ENCODE measurements around the gene IRF3. TPM values are rescaled to one million over a fixed set of nuclear protein-coding genes. Genes with fewer than 3 reads are reported as not detected.
A peak's percentile ranks its signal among the peaks of the same experiment; 100 is the strongest.

IRF3 gene
- total RNA-seq, 1 experiment from 2014 or later: 205 TPM

- TF ChIP-seq, protein P1, sequence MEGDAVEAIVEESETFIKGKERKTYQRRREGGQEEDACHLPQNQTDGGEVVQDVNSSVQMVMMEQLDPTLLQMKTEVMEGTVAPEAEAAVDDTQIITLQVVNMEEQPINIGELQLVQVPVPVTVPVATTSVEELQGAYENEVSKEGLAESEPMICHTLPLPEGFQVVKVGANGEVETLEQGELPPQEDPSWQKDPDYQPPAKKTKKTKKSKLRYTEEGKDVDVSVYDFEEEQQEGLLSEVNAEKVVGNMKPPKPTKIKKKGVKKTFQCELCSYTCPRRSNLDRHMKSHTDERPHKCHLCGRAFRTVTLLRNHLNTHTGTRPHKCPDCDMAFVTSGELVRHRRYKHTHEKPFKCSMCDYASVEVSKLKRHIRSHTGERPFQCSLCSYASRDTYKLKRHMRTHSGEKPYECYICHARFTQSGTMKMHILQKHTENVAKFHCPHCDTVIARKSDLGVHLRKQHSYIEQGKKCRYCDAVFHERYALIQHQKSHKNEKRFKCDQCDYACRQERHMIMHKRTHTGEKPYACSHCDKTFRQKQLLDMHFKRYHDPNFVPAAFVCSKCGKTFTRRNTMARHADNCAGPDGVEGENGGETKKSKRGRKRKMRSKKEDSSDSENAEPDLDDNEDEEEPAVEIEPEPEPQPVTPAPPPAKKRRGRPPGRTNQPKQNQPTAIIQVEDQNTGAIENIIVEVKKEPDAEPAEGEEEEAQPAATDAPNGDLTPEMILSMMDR (conservative IDR thresholded peaks at IDR 0.05): no peak
- H3K27ac ChIP-seq (ENCODE audit: insufficient read length, low read depth, low read length): no peak overlapping the region
These were observed 52.3 kb downstream of the IRF3 start for GRCh38 chr19:49613374-49613773.

More at GRCh38 chr19:49613374-49613773, 52.3 kb downstream of the IRF3 start:
- peaks cover 2% of the 10 kb centered on the region for H3K23me2 ChIP-seq (ENCODE audit: insufficient read length, low read depth, low read length, poor library complexity, severe bottlenecking)
- no peak overlapping the region for H3K23ac ChIP-seq (ENCODE audit: insufficient read length, low read depth, low read length)
- H2BK15ac ChIP-seq (ENCODE audit: low read depth, low read length): no peak overlapping the region
- no peak overlapping the region for H2BK5ac ChIP-seq (ENCODE audit: insufficient read length, low read length)
- Mint-ChIP-seq H3K36me3 (ENCODE audit: insufficient read depth in 1 of 3, low read depth in 3 of 3) (peaks cover 47 to 82% (median 73%) of the 10 kb centered on the region in 3 experiments; a peak in 6 of 7 replicates), H3K27me3 (ENCODE audit: low read depth) (no peaks in the 10 kb centered on the region; the same call in 1 of the 2 replicates), H3K4me1 (peaks cover 0 to 2% of the 10 kb centered on the region in 2 experiments; a peak in 1 of 4 replicates), H3K4me3 (no peak overlapping the region), H3K27ac (peak overlapping the region; percentile 67 to 90 (median 80); a peak in 4 of 7 replicates), H3K9me3 (no peaks in the 10 kb centered on the region)
- H3K9me3 ChIP-seq (ENCODE audit: control insufficient read depth, low read depth, low read length): no peaks in the 10 kb centered on the region
- no peak overlapping the region for H3K56ac ChIP-seq (ENCODE audit: insufficient read length, low read depth, low read length)
- H3K14ac ChIP-seq (ENCODE audit: insufficient read depth, low read length): no peak overlapping the region
- H3K79me2 ChIP-seq (ENCODE audit: insufficient read depth, low read length): peaks cover 7% of the 10 kb centered on the region; the same call in 1 of the 2 replicates
- H3K4me2 ChIP-seq (ENCODE audit: insufficient read depth, insufficient read length, low read length): no peak overlapping the region
- no peak overlapping the region for H2AFZ ChIP-seq (ENCODE audit: low read length)
- H3K18ac ChIP-seq (ENCODE audit: insufficient read length, low read depth, low read length): no peak overlapping the region
- H2BK12ac ChIP-seq (ENCODE audit: insufficient read length, low read depth, low read length): no peak overlapping the region
- H3K27me3 ChIP-seq (ENCODE audit: insufficient read depth, low read length): no peaks in the 10 kb centered on the region
- H4K20me1 ChIP-seq (ENCODE audit: control insufficient read depth, insufficient read depth, insufficient read length): no peaks in the 10 kb centered on the region
- H3K4me1 ChIP-seq (ENCODE audit: insufficient read depth, low read length): no peaks in the 10 kb centered on the region
- H2AK5ac ChIP-seq (ENCODE audit: insufficient read length, low read length): no peak overlapping the region
- H4K8ac ChIP-seq (replicated peaks; ENCODE audit: insufficient read length, low read depth, low read length): no peak overlapping the region
- H3T11ph ChIP-seq (ENCODE audit: low read length): no peak overlapping the region
- no peak overlapping the region for H3K4ac ChIP-seq (ENCODE audit: low read depth, low read length)
- no peak for DNase-seq
- H2BK120ac ChIP-seq (ENCODE audit: low read depth, low read length, poor library complexity, severe bottlenecking): no peak overlapping the region
- no peak overlapping the region for H4K91ac ChIP-seq (ENCODE audit: insufficient read length, low read depth, low read length)
- H3K79me1 ChIP-seq (ENCODE audit: insufficient read depth, low read depth, low read length, poor library complexity, severe bottlenecking): peaks cover 4% of the 10 kb centered on the region
- WGBS (ENCODE audit: extremely low coverage, insufficient read length, low lambda C conversion rate): no CpG with 5 or more reads among the region's 4 CpGs
- H4K5ac ChIP-seq (ENCODE audit: insufficient read length, low read depth, low read length): no peak overlapping the region
- H2BK20ac ChIP-seq (ENCODE audit: low read depth, low read length, poor library complexity, severe bottlenecking): no peak overlapping the region
- H3K9ac ChIP-seq (ENCODE audit: extremely low read depth, insufficient read length, low read length): no peak overlapping the region

Small RNA genes within 50 kb of the gene (microRNA-seq; reads per million reads assigned to microRNA genes)
- not detected for gene MIR5088 (ENCODE audit: borderline microRNAs expressed)

Other genes starting within 250 kb of the IRF3 start
- 0.92 and 0.96 TPM in 2 replicates for gene PTH2, start 242.4 kb downstream of the IRF3 start, total RNA-seq (2021)
- gene GFY, start 240.5 kb downstream of the IRF3 start, total RNA-seq (2021): 1.1 and 1.3 TPM in 2 replicates
- 1.1 and 1.3 TPM in 2 replicates for gene SLC17A7, start 224.3 kb downstream of the IRF3 start, total RNA-seq (2021)
- gene PIH1D1, start 214.0 kb downstream of the IRF3 start, total RNA-seq (2021): 166 and 171 TPM in 2 replicates
- gene ALDH16A1, start 212.6 kb downstream of the IRF3 start, total RNA-seq (2021): 51.7 and 54.4 TPM in 2 replicates
- gene FLT3LG, start 191.6 kb downstream of the IRF3 start, total RNA-seq (2021): 2.1 and 2.6 TPM in 2 replicates
- 3,286 and 3,356 TPM in 2 replicates for gene RPL13A, start 178.2 kb downstream of the IRF3 start, total RNA-seq (2021)
- 2,503 and 2,512 TPM in 2 replicates for gene RPS11, start 169.4 kb downstream of the IRF3 start, total RNA-seq (2021)
- gene FCGRT, start 153.2 kb downstream of the IRF3 start, total RNA-seq (2021): 41.1 and 45.4 TPM in 2 replicates
- 14.5 and 15.0 TPM in 2 replicates for gene RCN3, start 137.9 kb downstream of the IRF3 start, total RNA-seq (2021)
- gene NOSIP, start 85.3 kb downstream of the IRF3 start, total RNA-seq (2021): 75.1 and 78.4 TPM in 2 replicates
- gene PRRG2, start 84.5 kb downstream of the IRF3 start, total RNA-seq (2021): 3.3 and 3.5 TPM in 2 replicates
- gene PRR12, start 74.7 kb downstream of the IRF3 start, total RNA-seq (2021): 64.2 and 65.9 TPM in 2 replicates
- 8.3 and 9.9 TPM in 2 replicates for gene RRAS, start 25.7 kb downstream of the IRF3 start, total RNA-seq (2021)
- gene SCAF1, start 23.6 kb downstream of the IRF3 start, total RNA-seq (2021): 85.3 and 86.4 TPM in 2 replicates
- gene BCL2L12, start 76 bp upstream of the IRF3 start, total RNA-seq (2021): 145 and 154 TPM in 2 replicates
- 504 and 505 TPM in 2 replicates for gene PRMT1, start 11.4 kb upstream of the IRF3 start, total RNA-seq (2021)
- 13.5 and 13.6 TPM in 2 replicates for gene ADM5, start 23.7 kb upstream of the IRF3 start, total RNA-seq (2021)
- 66.4 and 74.6 TPM in 2 replicates for gene CPT1C, start 25.3 kb upstream of the IRF3 start, total RNA-seq (2021)
- 0.28 and 0.37 TPM in 2 replicates for gene TSKS, start 97.4 kb upstream of the IRF3 start, total RNA-seq (2021)
- 108 and 109 TPM in 2 replicates for gene AP2A1, start 101.1 kb upstream of the IRF3 start, total RNA-seq (2021)
- 25.1 and 29.7 TPM in 2 replicates for gene FUZ, start 147.4 kb upstream of the IRF3 start, total RNA-seq (2021)
- gene MED25, start 152.4 kb upstream of the IRF3 start, total RNA-seq (2021): 76.7 and 77.5 TPM in 2 replicates
- gene PTOV1, start 185.3 kb upstream of the IRF3 start, total RNA-seq (2021): 309 and 317 TPM in 2 replicates
- 144 and 157 TPM in 2 replicates for gene PNKP, start 201.7 kb upstream of the IRF3 start, total RNA-seq (2021)
- gene AKT1S1, start 211.5 kb upstream of the IRF3 start, total RNA-seq (2021): 43.5 and 44.6 TPM in 2 replicates
- gene TBC1D17, start 211.8 kb upstream of the IRF3 start, total RNA-seq (2021): 33.6 and 33.9 TPM in 2 replicates
- 0.29 and 0.61 TPM in 2 replicates for gene IL4I1, start 231.0 kb upstream of the IRF3 start, total RNA-seq (2021)